ENCODE measurements around the gene PCNT. TPM values are rescaled to one million over a fixed set of nuclear protein-coding genes. Genes with fewer than 3 reads are reported as not detected.

The PCNT gene, protein sequence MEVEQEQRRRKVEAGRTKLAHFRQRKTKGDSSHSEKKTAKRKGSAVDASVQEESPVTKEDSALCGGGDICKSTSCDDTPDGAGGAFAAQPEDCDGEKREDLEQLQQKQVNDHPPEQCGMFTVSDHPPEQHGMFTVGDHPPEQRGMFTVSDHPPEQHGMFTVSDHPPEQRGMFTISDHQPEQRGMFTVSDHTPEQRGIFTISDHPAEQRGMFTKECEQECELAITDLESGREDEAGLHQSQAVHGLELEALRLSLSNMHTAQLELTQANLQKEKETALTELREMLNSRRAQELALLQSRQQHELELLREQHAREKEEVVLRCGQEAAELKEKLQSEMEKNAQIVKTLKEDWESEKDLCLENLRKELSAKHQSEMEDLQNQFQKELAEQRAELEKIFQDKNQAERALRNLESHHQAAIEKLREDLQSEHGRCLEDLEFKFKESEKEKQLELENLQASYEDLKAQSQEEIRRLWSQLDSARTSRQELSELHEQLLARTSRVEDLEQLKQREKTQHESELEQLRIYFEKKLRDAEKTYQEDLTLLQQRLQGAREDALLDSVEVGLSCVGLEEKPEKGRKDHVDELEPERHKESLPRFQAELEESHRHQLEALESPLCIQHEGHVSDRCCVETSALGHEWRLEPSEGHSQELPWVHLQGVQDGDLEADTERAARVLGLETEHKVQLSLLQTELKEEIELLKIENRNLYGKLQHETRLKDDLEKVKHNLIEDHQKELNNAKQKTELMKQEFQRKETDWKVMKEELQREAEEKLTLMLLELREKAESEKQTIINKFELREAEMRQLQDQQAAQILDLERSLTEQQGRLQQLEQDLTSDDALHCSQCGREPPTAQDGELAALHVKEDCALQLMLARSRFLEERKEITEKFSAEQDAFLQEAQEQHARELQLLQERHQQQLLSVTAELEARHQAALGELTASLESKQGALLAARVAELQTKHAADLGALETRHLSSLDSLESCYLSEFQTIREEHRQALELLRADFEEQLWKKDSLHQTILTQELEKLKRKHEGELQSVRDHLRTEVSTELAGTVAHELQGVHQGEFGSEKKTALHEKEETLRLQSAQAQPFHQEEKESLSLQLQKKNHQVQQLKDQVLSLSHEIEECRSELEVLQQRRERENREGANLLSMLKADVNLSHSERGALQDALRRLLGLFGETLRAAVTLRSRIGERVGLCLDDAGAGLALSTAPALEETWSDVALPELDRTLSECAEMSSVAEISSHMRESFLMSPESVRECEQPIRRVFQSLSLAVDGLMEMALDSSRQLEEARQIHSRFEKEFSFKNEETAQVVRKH (N-terminal part only)
- polyA plus RNA-seq = 10 to 100 TPM in 2 of 3 donors, 1 to 10 TPM in 1; 5.7 to 15.6 (median 11.2) TPM

DNA sequence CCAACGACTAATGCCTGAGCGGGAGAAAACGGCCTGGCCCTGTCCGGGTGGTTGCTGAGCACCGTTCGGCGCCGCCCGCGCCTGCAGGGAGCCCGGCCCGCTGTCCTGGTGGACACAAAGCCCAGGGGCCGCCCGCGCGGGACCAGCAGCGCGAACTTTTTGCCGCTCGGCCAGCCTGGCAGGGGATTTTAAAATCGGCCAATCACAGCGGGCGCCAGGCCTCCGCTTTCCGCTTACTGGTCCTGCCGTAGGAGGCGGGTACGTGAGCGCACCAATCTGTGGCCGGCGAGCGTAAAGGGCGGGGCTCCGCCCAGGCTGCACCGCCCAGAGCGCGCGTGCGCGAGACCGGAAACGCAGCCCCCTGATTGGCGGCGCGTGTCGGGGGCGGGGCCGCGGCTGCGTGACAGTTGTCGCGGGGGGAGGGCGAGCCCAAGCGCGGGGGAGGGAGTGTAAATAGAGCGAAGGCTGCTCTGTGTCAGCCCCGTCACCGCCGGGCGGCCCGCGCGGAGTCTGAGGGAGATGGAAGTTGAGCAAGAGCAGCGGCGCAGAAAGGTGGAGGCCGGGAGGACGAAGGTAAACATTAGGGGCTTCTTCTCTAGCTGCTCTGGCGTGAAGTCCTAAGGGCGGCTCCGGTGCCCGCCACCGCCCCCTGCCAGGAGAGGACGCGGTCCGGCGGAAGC lies at the start of gene PCNT, which contains the start of gene C21orf58:
Gene PCNT, plus strand, starts transcription at position 447 of the 680 bp plus-strand sequence. Its CDS starts 73 bp downstream, at position 520.
Gene C21orf58, minus strand, starts transcription at position 161 of the 680 bp plus-strand sequence. CDS start 1,132 bp downstream, outside the sequence.
- 0% methylated on average over 70 to 76 of the region's 76 CpGs for WGBS, 3 donors
- H3K27ac ChIP-seq (ENCODE audit: low read depth, low read length) = no peak within 1 kb of the TSS

GRCh38 chr21:46274797-46275390 lies 49.1 kb upstream of the PCNT start:
- 93 to 94% (median 94%) methylated on average over 11 of the region's 11 CpGs for WGBS, 3 donors
- no peak overlapping the region for H3K27ac ChIP-seq (ENCODE audit: low read depth, low read length)

- WGBS, 3 donors = 60 to 74% (median 61%) methylated on average over 15 of the region's 15 CpGs
- H3K27ac ChIP-seq (ENCODE audit: low read depth, low read length) = no peak overlapping the region
These were observed 39.8 kb upstream of the PCNT start for GRCh38 chr21:46284077-46284644.

DNA sequence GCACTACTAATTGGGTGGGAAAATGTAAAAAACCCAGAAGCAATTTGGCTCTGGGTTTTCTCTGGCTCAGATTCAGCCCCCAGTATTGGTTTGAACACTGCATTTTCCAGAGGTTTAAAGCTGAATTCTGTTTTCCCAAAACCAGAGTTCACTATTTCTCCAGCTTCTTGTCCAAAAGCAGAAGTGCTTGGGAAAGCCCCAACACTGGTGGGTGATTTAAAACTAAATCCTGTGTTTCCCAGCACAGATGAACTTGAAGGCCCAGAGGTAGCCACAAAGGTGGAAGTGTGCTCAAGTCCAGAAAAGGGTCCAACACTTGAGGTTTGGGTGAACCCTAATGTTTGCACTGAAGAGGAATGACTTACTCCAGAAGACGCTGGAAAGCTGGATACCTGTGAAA lies 39.2 kb upstream of the PCNT start:
- WGBS, 3 donors = 70 to 95% (median 95%) methylated on average over 1 of the region's 1 CpG
- no peak overlapping the region for H3K27ac ChIP-seq (ENCODE audit: low read depth, low read length)

GRCh38 chr21:46285206-46285661 lies 38.7 kb upstream of the PCNT start, which contains the start of gene MCM3AP:
MCM3AP (minus strand) TSS chr21:46285611; CDS start chr21:46285286, 325 bp downstream.
- peak within 1 kb of the TSS; percentile 46 for H3K27ac ChIP-seq (ENCODE audit: low read depth, low read length)
- 25 to 31% (median 30%) methylated on average over 6 of the region's 6 CpGs for WGBS, 3 donors

DNA sequence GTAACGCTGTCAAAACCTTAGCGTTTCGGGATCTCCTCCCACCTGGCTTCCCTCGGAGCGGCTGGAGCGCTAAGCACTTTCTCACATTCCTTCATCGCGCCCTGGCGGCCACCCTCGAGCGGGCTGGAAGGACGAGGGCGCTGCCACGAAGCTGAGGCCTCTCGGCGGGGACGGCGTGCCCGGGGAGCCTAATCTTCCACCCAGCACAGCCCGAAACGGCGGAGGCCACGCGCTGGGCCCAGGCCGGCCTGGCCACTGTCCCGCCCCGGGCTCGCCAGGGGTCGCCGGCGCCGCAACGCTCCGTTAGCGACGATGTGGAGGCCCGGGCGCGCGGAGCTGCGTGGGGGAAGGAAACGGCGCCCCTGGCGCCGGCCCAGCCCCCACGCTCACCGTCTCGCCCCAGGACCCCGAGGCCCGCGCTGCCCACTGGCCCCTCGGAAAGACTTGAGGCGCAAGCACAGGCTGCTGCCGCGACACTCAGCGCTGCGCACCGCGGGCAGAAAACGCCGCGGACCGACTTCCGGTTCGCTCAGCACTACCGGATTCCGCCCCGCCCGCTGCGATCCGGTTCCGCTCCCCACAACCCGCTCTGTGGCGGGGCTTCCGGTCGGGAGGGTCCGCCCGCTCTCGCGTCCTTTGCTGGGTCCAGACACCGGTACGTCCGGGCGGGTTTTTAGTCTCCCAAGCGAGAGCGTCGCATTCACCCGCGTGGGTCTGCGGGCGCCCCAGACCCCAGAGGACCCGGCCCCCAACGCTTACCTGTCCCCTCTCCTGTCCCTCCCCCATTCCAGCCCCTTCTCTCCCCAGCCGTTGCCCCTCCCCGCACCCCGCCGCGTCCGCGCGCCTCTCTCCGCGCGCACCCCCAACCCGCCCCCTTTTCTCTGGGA lies 38.0 kb upstream of the PCNT start, which contains the start of gene YBEY:
Gene YBEY, plus strand, starts transcription at position 582 of the 887 bp plus-strand sequence. CDS start 572 bp downstream, outside the sequence.
- H3K27ac ChIP-seq (ENCODE audit: low read depth, low read length) = peak within 1 kb of the TSS; percentile 46
- 0 to 1% (median 0%) methylated on average over 71 to 105 of the region's 105 CpGs for WGBS, 3 donors

GRCh38 chr21:46286648-46287002 lies 37.3 kb upstream of the PCNT start:
- WGBS, 3 donors = 0 to 1% (median 0%) methylated on average over 15 to 16 of the region's 16 CpGs
- peak overlapping the region; percentile 46 for H3K27ac ChIP-seq (ENCODE audit: low read depth, low read length)

DNA sequence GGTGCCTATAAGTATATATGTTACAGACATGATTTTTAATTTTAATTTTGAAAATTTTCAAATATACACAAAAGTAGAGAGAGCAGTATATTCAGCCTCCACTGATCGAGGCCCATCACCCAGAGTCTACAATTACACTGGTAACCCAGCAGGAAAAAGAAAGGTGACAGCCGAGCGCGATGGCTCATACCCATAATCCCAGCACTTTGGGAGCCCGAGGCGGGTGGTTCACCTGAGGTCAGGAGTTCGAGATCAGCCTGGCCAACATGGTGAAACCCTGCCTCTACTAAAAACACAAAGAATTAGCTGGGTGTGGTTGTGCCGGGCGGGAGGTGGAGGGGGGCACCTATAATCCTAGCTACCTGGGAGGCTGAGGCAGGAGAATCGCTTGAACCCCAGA lies 36.4 kb upstream of the PCNT start:
- no peak overlapping the region for H3K27ac ChIP-seq (ENCODE audit: low read depth, low read length)
- WGBS, 3 donors = 85 to 91% (median 89%) methylated on average over 10 of the region's 10 CpGs

DNA sequence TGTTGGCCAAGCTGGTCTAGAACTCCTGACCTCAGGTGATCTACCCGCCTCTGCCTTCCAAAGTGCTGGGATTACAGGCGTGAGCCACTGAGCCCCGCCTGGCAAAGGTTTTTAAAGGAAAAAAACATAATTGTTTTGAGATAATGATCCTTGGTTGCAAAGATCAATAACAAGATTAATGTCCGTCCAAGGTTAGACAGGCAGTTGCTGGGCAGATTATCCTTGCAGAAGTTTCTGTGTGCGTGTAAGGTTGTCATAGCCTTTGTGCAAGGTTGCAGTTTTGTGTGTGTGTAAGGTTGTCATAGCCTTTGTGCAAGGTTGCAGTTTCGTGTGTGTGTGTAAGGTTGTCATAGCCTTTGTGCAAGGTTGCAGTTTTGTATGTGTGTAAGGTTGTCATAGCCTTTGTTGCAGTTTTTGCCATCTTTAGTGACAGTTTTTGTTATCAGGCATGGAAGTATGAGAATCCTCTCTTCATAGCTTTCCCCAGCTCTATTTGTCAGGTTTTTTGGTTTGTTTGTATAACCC lies 34.2 kb upstream of the PCNT start:
- no peak overlapping the region for H3K27ac ChIP-seq (ENCODE audit: low read depth, low read length)
- WGBS, 3 donors = 69 to 87% (median 78%) methylated on average over 6 of the region's 6 CpGs

- H3K27ac ChIP-seq (ENCODE audit: low read depth, low read length) = no peak overlapping the region
- WGBS, 3 donors = 95 to 98% (median 97%) methylated on average over 2 of the region's 2 CpGs
These were observed 32.4 kb upstream of the PCNT start for GRCh38 chr21:46291561-46291960.

- WGBS, 3 donors = 47 to 53% (median 52%) methylated on average over 10 of the region's 10 CpGs
- no peak overlapping the region for H3K27ac ChIP-seq (ENCODE audit: low read depth, low read length)
These were observed 29.2 kb upstream of the PCNT start for GRCh38 chr21:46294647-46295176.

DNA sequence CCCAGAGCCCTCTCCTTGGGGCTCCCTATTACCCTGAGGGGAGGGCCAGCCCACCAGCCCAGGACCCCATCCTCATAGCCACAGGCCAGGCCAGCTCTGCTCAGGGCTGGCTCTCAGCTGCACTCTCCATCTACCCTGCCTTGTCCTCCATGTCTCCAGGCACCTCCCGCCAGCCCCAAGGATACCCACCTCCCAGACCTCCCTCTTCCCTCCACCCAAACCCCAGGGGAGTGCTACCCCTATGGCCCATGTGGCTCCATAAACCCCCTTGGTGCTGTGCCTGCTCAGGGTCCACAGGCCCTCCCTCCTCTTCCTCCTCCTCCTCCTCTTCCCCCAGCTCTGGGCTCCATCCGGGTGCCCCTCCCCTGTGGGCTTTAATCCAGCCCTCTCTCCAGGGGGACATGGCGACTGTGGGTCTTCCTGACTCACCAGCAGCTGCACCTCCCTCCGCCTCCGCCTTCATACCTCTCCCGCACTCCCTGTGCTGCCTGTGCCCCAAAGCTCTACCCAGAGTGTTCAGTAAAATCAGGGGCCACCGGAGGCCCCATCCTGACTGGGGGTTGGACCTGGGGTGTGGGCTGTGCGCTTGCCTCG lies 28.7 kb upstream of the PCNT start:
- no peak overlapping the region for H3K27ac ChIP-seq (ENCODE audit: low read depth, low read length)
- WGBS, 3 donors = 41 to 66% (median 56%) methylated on average over 8 to 9 of the region's 9 CpGs

DNA sequence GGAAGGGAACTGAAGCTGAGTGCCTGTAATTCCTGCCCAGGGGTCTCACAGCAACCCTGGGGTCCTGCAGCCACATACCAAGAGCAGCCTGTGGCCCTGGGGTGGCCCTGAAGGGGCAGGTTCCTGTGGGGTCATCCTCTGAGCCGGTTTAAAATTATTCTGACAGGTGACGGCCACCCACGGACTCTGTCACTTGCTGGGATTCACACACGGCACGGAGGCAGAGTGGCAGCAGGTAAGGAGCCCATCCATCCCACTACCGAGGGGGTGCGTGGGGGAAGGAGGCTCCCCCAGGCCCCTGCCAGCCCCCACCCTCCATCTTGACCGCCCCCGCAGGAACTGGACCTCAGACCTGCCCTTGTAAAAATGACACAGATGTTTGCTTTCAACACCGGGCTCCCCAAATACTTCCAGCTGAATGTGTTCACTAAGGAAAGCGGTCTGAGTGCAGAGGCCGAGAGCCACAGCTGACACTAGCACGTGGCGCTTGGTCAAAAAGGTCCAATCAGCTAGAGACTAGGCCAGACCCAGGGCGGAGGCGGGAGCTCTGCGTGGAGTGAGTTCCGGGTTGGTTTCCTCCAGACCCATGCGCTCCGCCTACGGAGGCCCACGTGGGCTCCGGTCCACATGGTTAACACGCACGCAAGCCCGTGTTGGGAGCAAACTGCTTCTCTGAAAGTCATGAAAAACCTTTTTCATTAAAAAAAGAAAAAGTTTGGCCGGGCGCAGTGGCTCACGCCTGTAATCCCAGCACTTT lies 27.8 kb upstream of the PCNT start:
- no peak overlapping the region for H3K27ac ChIP-seq (ENCODE audit: low read depth, low read length)
- WGBS, 3 donors = 23 to 71% (median 46%) methylated on average over 27 to 29 of the region's 29 CpGs
